A549 treated with CORT108297 at 1 μM for 4 hours (cell line): ENCODE measurements around the gene AMY1B. TPM values are rescaled to one million over a fixed set of nuclear protein-coding genes. Genes with fewer than 3 reads are reported as not detected.

ENCODE experiments used
- total RNA-seq: library from RNA; stranded (reverse); fragments of 200-300 nt; extraction: Qiagen RNA extraction; gene quantifications from 5 replicates; pipeline ENCODE4 v1.2.3, GENCODE V29; 2022

The AMY1B gene
- total RNA-seq, result not detected in 5 replicates

GRCh38 chr1:103696110-103696509, at the start of gene AMY1B:
Gene AMY1B (minus strand): TSS chr1:103696210. CDS start chr1:103695639, 571 bp downstream.

GRCh38 chr1:103655460-103655859, 40.5 kb downstream of the AMY1B start, which contains the start of gene AMY1A:
Gene AMY1A (plus strand): TSS chr1:103655760. CDS start chr1:103656331, 571 bp downstream.

Other genes with a start within 250 kb of the AMY1B start
- gene RNPC3, start 170.5 kb downstream of the AMY1B start, total RNA-seq, result 5.6 to 7.7 TPM (median 6.3 TPM) in 5 replicates
- gene AMY2B, start 124.6 kb downstream of the AMY1B start, total RNA-seq, result 0.39 to 0.71 TPM (median 0.55 TPM) in 5 replicates
- not detected in 5 replicates for gene AMY2A, start 78.8 kb downstream of the AMY1B start, total RNA-seq
- gene AMY1A, start 40.5 kb downstream of the AMY1B start, total RNA-seq, result not detected in 5 replicates
- not detected in 5 replicates for gene AMY1C, start 53.7 kb upstream of the AMY1B start, total RNA-seq